Caco-2 (cell line): ENCODE measurements around the gene CHD9. TPM values are rescaled to one million over a fixed set of nuclear protein-coding genes. Genes with fewer than 3 reads are reported as not detected.

Source experiments
- BruUV-seq: library from RNA; stranded (reverse); fragments of 400-500 nt; replicated peaks from 2 replicates; lab custom pipeline; 2021; lab: Mats Ljungman, UMichigan
- CTCF ChIA-PET: fragments of 300-600 bp; sonication (Branson Sonifier 250); formaldehyde crosslinking; loops from one replicate; lab custom pipeline; 2022; ENCODE audit warnings: antibody characterized with exemption; lab: Charles Lee
- POLR2A ChIA-PET: fragments of 300-600 bp; sonication (Branson Sonifier 250); formaldehyde crosslinking; loops from one replicate; lab custom pipeline; 2022; ENCODE audit warnings: antibody characterized with exemption; lab: Charles Lee
- DNase-seq, 2 experiments: peaks; one replicate each; pipeline versions ENCODE4 v3.0.0 to v3.0.0-alpha.2; 2020 to 2022
- H3K27me3 ChIP-seq: replicated peaks from 2 replicates; pipeline ENCODE4 v1.6.0; 2011; ENCODE audit warnings: low read length; ENCODE audit not compliant: control insufficient read depth, insufficient read depth
- H3K36me3 ChIP-seq: 2 replicates; pipeline ENCODE4 v1.5.1; 2011; ENCODE audit warnings: low read length; ENCODE audit not compliant: control insufficient read depth, insufficient read depth
- H3K4me1 ChIP-seq: fragments of 250-450 bp; sonication (Bioruptor Pico); 2 replicates; pipeline ENCODE4 v1.5.1; 2020; ENCODE audit warnings: mild to moderate bottlenecking
- H3K4me3 ChIP-seq: 2 replicates; pipeline ENCODE4 v1.5.1; 2011; ENCODE audit warnings: low read depth, mild to moderate bottlenecking, control low read depth, low read length
- H3K9me3 ChIP-seq: fragments of 250-450 bp; sonication (Bioruptor Pico); 2 replicates; pipeline ENCODE4 v1.5.1; 2020; ENCODE audit warnings: mild to moderate bottlenecking, moderate library complexity
- H3K27ac Mint-ChIP-seq: one replicate; pipeline ENCODE4 v1.8.0; 2022; ENCODE audit warnings: mixed read lengths; ENCODE audit not compliant: unreplicated experiment
- H3K27me3 Mint-ChIP-seq: one replicate; pipeline ENCODE4 v1.8.0; 2022; ENCODE audit warnings: mixed read lengths; ENCODE audit not compliant: insufficient read depth, unreplicated experiment
- H3K36me3 Mint-ChIP-seq: one replicate; pipeline ENCODE4 v1.8.0; 2022; ENCODE audit warnings: mild to moderate bottlenecking, mixed read lengths; ENCODE audit not compliant: insufficient read depth, unreplicated experiment
- H3K4me1 Mint-ChIP-seq: one replicate; pipeline ENCODE4 v1.8.0; 2022; ENCODE audit warnings: low read depth, mixed read lengths; ENCODE audit not compliant: unreplicated experiment
- H3K4me3 Mint-ChIP-seq: one replicate; pipeline ENCODE4 v1.8.0; 2022; ENCODE audit warnings: mild to moderate bottlenecking, moderate library complexity, mixed read lengths; ENCODE audit not compliant: unreplicated experiment
- H3K9me3 Mint-ChIP-seq: one replicate; pipeline ENCODE4 v1.8.0; 2022; ENCODE audit warnings: mixed read lengths; ENCODE audit not compliant: unreplicated experiment
- intact Hi-C: fragments of 100-400 bp; cut with micrococcal nuclease; formaldehyde crosslinking; loops from one replicate; pipeline ENCODE4 v1.10.0; 2022; ENCODE audit not compliant: unreplicated experiment
- total RNA-seq: library from RNA; stranded (reverse); gene quantifications from 2 replicates; pipeline ENCODE4 v1.2.3, GENCODE V29; 2022
- TF ChIP-seq, protein P1 (sequence below), 2 experiments: fragments of 200-600 bp in 1 of 2; IDR thresholded peaks; 1 replicate in 1 of 2; 2 replicates in 1 of 2; pipeline versions ENCODE4 v1.5.1 to v1.8.0; 2011 to 2022; ENCODE audit warnings: antibody characterized with exemption in 1 of 2, control low read depth in 1 of 2, inconsistent platforms in 1 of 2, low read depth in 1 of 2, low read length in 1 of 2, mild to moderate bottlenecking in 1 of 2, moderate library complexity in 1 of 2; ENCODE audit not compliant: insufficient read depth in 1 of 2, severe bottlenecking in 1 of 2, unreplicated experiment in 1 of 2

Gene CHD9
- total RNA-seq, 1 experiment from 2014 or later: 29.1 TPM

GRCh38 chr16:53089434-53090285 is 34.9 kb downstream of the CHD9 start:
- H3K9me3 ChIP-seq: no peaks in the 10 kb centered on the region
- BruUV-seq: no TSS peak
- no peaks in the 10 kb centered on the region for H3K27me3 ChIP-seq
- Mint-ChIP-seq H3K4me3 (no peak overlapping the region), H3K36me3 (peaks cover under 1% of the 10 kb centered on the region), H3K27ac (no peak overlapping the region), H3K4me1 (no peaks in the 10 kb centered on the region), H3K9me3 (no peaks in the 10 kb centered on the region), H3K27me3 (no peaks in the 10 kb centered on the region)
- no peak for DNase-seq
- no peaks in the 10 kb centered on the region for H3K4me1 ChIP-seq
- H3K36me3 ChIP-seq: no peaks in the 10 kb centered on the region
- TF ChIP-seq, protein P1, sequence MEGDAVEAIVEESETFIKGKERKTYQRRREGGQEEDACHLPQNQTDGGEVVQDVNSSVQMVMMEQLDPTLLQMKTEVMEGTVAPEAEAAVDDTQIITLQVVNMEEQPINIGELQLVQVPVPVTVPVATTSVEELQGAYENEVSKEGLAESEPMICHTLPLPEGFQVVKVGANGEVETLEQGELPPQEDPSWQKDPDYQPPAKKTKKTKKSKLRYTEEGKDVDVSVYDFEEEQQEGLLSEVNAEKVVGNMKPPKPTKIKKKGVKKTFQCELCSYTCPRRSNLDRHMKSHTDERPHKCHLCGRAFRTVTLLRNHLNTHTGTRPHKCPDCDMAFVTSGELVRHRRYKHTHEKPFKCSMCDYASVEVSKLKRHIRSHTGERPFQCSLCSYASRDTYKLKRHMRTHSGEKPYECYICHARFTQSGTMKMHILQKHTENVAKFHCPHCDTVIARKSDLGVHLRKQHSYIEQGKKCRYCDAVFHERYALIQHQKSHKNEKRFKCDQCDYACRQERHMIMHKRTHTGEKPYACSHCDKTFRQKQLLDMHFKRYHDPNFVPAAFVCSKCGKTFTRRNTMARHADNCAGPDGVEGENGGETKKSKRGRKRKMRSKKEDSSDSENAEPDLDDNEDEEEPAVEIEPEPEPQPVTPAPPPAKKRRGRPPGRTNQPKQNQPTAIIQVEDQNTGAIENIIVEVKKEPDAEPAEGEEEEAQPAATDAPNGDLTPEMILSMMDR (IDR thresholded peaks at IDR 0.05; ENCODE audit: insufficient read depth in 1 of 2, low read depth in 1 of 2, low read length in 1 of 2, severe bottlenecking in 1 of 2, unreplicated experiment in 1 of 2): no peak
- no peak overlapping the region for H3K4me3 ChIP-seq
- POLR2A ChIA-PET: no interaction called here
- CTCF ChIA-PET: no interaction called here
- intact Hi-C loops: no loop called here

GRCh38 chr16:53090286-53090590 is 35.4 kb downstream of the CHD9 start:
- Mint-ChIP-seq H3K4me1 (no peaks in the 10 kb centered on the region), H3K9me3 (no peaks in the 10 kb centered on the region), H3K4me3 (no peak overlapping the region), H3K36me3 (peaks cover 6% of the 10 kb centered on the region), H3K27ac (no peak overlapping the region), H3K27me3 (no peaks in the 10 kb centered on the region)
- ChIA-PET POLR2A (no interaction called here), CTCF (no interaction called here)
- no peaks in the 10 kb centered on the region for H3K27me3 ChIP-seq
- no TSS peak for BruUV-seq
- intact Hi-C loops: no loop called here
- H3K9me3 ChIP-seq: no peaks in the 10 kb centered on the region
- TF ChIP-seq, protein P1 (IDR thresholded peaks at IDR 0.05; ENCODE audit: insufficient read depth in 1 of 2, low read depth in 1 of 2, low read length in 1 of 2, severe bottlenecking in 1 of 2, unreplicated experiment in 1 of 2): no peak
- no peaks in the 10 kb centered on the region for H3K4me1 ChIP-seq
- DNase-seq: no peak
- no peak overlapping the region for H3K4me3 ChIP-seq
- H3K36me3 ChIP-seq: no peaks in the 10 kb centered on the region

DNA sequence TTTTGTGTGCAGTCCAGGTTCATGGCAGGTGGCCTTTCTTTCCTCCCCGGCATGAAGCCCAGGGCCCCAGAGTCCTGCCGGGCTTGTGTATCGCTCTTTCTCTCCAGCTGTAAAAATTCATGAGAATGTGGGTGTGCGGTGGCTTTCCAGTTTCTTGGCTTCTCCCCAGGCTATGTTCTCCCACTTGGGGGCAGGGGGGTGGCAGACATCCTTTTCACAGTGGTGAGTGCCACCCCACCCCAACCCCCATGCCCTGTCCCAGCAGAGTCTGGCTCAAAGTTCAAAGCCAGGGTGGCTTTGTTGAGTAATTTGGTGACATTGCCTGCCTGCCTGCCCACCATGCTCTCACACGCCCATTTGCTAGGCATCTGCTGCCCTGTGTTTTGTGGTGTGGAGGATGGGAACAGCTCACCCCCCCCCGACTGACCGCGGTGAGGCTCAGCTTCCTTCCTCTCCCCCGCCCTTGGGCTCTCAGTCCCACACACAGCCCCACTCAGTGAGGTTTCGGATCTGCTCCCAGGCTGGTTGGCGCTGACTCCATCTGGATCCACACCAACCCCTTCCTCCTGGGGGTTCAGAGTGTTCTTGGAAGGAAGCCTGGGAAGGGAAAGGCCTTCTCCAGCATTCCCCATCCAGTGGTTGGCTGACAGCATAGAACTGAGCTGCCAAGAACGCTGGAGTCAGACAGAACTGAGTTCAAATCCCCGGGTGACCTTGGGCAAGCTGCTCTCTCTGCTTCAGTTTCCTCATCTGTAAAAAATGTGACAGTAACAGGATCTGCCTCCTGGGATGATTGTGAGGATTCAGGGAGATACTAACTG is 36.0 kb downstream of the CHD9 start:
- no peak overlapping the region for H3K4me3 ChIP-seq
- CTCF ChIA-PET: no interaction called here
- Mint-ChIP-seq H3K27ac (no peak overlapping the region), H3K4me3 (no peak overlapping the region), H3K27me3 (no peaks in the 10 kb centered on the region), H3K9me3 (no peaks in the 10 kb centered on the region), H3K4me1 (no peaks in the 10 kb centered on the region), H3K36me3 (peaks cover 6% of the 10 kb centered on the region)
- no peaks in the 10 kb centered on the region for H3K4me1 ChIP-seq
- DNase-seq: no peak
- intact Hi-C loops: no loop called here
- no peaks in the 10 kb centered on the region for H3K9me3 ChIP-seq
- no peaks in the 10 kb centered on the region for H3K27me3 ChIP-seq
- TF ChIP-seq, protein P1 (IDR thresholded peaks at IDR 0.05; ENCODE audit: insufficient read depth in 1 of 2, low read depth in 1 of 2, low read length in 1 of 2, severe bottlenecking in 1 of 2, unreplicated experiment in 1 of 2): no peak
- POLR2A ChIA-PET: no interaction called here
- H3K36me3 ChIP-seq: no peaks in the 10 kb centered on the region
- BruUV-seq: no TSS peak
